HEK293 (cell line): ENCODE measurements around the gene CLDN14.
"Not testable (repeated sequence)": the region's sequence is repeated elsewhere in the genome, so short reads cannot be mapped to it uniquely, and the experiment has no call there.

ENCODE experiments used
- CTCF ChIA-PET: fragments of 350-600 bp; formaldehyde crosslinking; extraction: SDS; loops from one replicate; lab custom pipeline; 2021; ENCODE audit warnings: antibody characterized with exemption; lab: Yijun Ruan, JAX
- POLR2A ChIA-PET: fragments of 300-600 bp; formaldehyde crosslinking; extraction: SDS; loops from one replicate; lab custom pipeline; 2020; ENCODE audit warnings: antibody characterized with exemption, inconsistent platforms; lab: Yijun Ruan, JAX
- H3K27ac ChIP-seq: fragments of 200-500 bp; sonication (Bioruptor generic); 2 replicates; pipeline ENCODE4 v1.5.1; 2014; ENCODE audit warnings: low read depth, low read length, control low read depth, inconsistent platforms; ENCODE audit errors: extremely low read depth
- H3K36me3 ChIP-seq, 2 experiments: fragments of 200-500 bp in 1 of 2; sonication (Bioruptor generic) in 1 of 2; 1 replicate in 1 of 2; 2 replicates in 1 of 2; pipeline ENCODE4 v1.5.1; 2014 to 2017; ENCODE audit warnings: inconsistent platforms in 2 of 2, low read length in 2 of 2; ENCODE audit not compliant: control insufficient read depth in 2 of 2, insufficient read depth in 1 of 2
- H3K4me1 ChIP-seq: fragments of 200-500 bp; sonication (Bioruptor generic); 2 replicates; pipeline ENCODE4 v1.5.1; 2014; ENCODE audit warnings: mild to moderate bottlenecking, low read length, inconsistent platforms; ENCODE audit not compliant: control insufficient read depth, insufficient read depth
- H3K4me3 ChIP-seq: 2 replicates; pipeline ENCODE4 v1.5.1; 2011; ENCODE audit warnings: low read depth, mild to moderate bottlenecking, control low read depth, low read length, moderate library complexity
- H3K9me3 ChIP-seq: fragments of 200-500 bp; sonication (Bioruptor generic); 2 replicates; pipeline ENCODE4 v1.5.1; 2014; ENCODE audit warnings: low read depth, low read length, inconsistent platforms; ENCODE audit not compliant: control insufficient read depth, insufficient read depth
- BCL11A ChIP-seq: fragments of 450-650 bp; formaldehyde crosslinking; IDR thresholded peaks from 2 replicates; pipeline ENCODE4 v1.5.1; 2016; ENCODE audit warnings: low read depth, missing biosample characterization, missing genetic modification characterization
- IKZF3 ChIP-seq: fragments of 450-650 bp; IDR thresholded peaks from 2 replicates; pipeline ENCODE4 v1.5.0; 2018; ENCODE audit warnings: missing biosample characterization, mild to moderate bottlenecking, missing genetic modification characterization, moderate library complexity
- OSR2 ChIP-seq: fragments of 450-650 bp; formaldehyde crosslinking; IDR thresholded peaks from 2 replicates; pipeline ENCODE4 v1.5.1; 2016; ENCODE audit warnings: missing biosample characterization, missing genetic modification characterization
- OVOL3 ChIP-seq: fragments of 450-650 bp; formaldehyde crosslinking; IDR thresholded peaks from 2 replicates; pipeline ENCODE4 v1.5.1; 2016; ENCODE audit warnings: missing biosample characterization, missing genetic modification characterization
- PRDM1 ChIP-seq: fragments of 450-650 bp; formaldehyde crosslinking; IDR thresholded peaks from 2 replicates; pipeline ENCODE4; 2016; ENCODE audit warnings: missing biosample characterization, missing genetic modification characterization
- RBAK ChIP-seq: fragments of 450-650 bp; formaldehyde crosslinking; IDR thresholded peaks from 2 replicates; pipeline ENCODE4 v1.5.1; 2016; ENCODE audit warnings: missing biosample characterization, missing genetic modification characterization
- ZBTB7A ChIP-seq: fragments of 450-650 bp; formaldehyde crosslinking; IDR thresholded peaks from 2 replicates; pipeline ENCODE4 v1.5.1; 2016; ENCODE audit warnings: low read depth, missing biosample characterization, missing genetic modification characterization
- ZBTB8A ChIP-seq: fragments of 450-650 bp; formaldehyde crosslinking; IDR thresholded peaks from 2 replicates; pipeline ENCODE4 v1.5.1; 2016; ENCODE audit warnings: missing biosample characterization, missing genetic modification characterization
- ZIC2 ChIP-seq: fragments of 450-650 bp; formaldehyde crosslinking; IDR thresholded peaks from 2 replicates; pipeline ENCODE4 v1.5.1; 2016; ENCODE audit warnings: missing biosample characterization, missing genetic modification characterization
- ZNF112 ChIP-seq: fragments of 450-650 bp; formaldehyde crosslinking; IDR thresholded peaks from 2 replicates; pipeline ENCODE4 v1.5.0; 2017; ENCODE audit warnings: missing biosample characterization, missing genetic modification characterization
- ZNF155 ChIP-seq: fragments of 450-650 bp; formaldehyde crosslinking; IDR thresholded peaks from 2 replicates; pipeline ENCODE4 v1.5.1; 2016; ENCODE audit warnings: missing biosample characterization, missing genetic modification characterization
- ZNF16 ChIP-seq: fragments of 450-650 bp; formaldehyde crosslinking; IDR thresholded peaks from 2 replicates; pipeline ENCODE4 v1.5.1; 2016; ENCODE audit warnings: low read depth, missing biosample characterization, missing genetic modification characterization
- ZNF202 ChIP-seq: fragments of 450-650 bp; formaldehyde crosslinking; IDR thresholded peaks from 2 replicates; pipeline ENCODE4 v1.5.1; 2016; ENCODE audit warnings: missing biosample characterization, missing genetic modification characterization, borderline replicate concordance
- ZNF239 ChIP-seq: fragments of 450-650 bp; formaldehyde crosslinking; IDR thresholded peaks from 2 replicates; pipeline ENCODE4 v1.5.1; 2016; ENCODE audit warnings: missing biosample characterization, missing genetic modification characterization
- ZNF248 ChIP-seq: fragments of 450-650 bp; formaldehyde crosslinking; IDR thresholded peaks from 2 replicates; pipeline ENCODE4 v1.5.1; 2017; ENCODE audit warnings: missing biosample characterization, missing genetic modification characterization
- ZNF548 ChIP-seq: fragments of 450-650 bp; formaldehyde crosslinking; IDR thresholded peaks from 2 replicates; pipeline ENCODE4 v1.5.1; 2016; ENCODE audit warnings: missing biosample characterization, missing genetic modification characterization
- ZNF654 ChIP-seq: fragments of 450-650 bp; formaldehyde crosslinking; IDR thresholded peaks from 2 replicates; pipeline ENCODE4 v1.5.1; 2016; ENCODE audit warnings: low read depth, missing biosample characterization, missing genetic modification characterization
- ZNF677 ChIP-seq: fragments of 450-650 bp; IDR thresholded peaks from 2 replicates; pipeline ENCODE4 v1.5.0; 2018; ENCODE audit warnings: missing biosample characterization, mild to moderate bottlenecking, missing genetic modification characterization, moderate library complexity
- ZNF701 ChIP-seq: fragments of 450-650 bp; formaldehyde crosslinking; IDR thresholded peaks from 2 replicates; pipeline ENCODE4 v1.5.1; 2016; ENCODE audit warnings: missing biosample characterization, missing genetic modification characterization
- TF ChIP-seq, protein P1 (sequence below): fragments of 450-650 bp; IDR thresholded peaks from 2 replicates; pipeline ENCODE4 v1.5.1; 2018; ENCODE audit warnings: missing biosample characterization, mild to moderate bottlenecking, missing genetic modification characterization
- TF ChIP-seq, protein P2 (sequence below): fragments of 450-650 bp; formaldehyde crosslinking; IDR thresholded peaks from 2 replicates; pipeline ENCODE4 v1.5.1; 2016; ENCODE audit warnings: missing biosample characterization, missing genetic modification characterization, low read depth

Gene CLDN14

DNA sequence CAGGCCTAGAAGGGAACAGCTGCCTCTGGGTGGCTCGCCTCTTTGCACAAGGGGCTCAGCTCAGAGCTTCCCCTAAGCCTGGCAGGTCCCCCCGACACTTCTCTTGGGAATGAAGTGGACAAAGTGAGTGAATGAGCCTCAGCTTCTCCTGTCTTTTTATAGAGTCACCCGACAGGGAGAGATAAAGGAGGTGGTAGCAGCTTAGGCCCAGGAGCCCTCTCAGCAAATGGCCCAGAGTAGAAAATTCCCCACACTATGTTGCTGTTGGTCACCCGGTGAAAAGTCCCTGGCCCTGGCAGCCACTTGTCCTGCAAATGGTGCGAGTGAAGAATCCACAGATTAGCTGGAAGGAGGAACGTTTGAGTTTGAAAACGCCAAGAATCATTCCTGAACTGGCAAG is 2.4 kb downstream of the CLDN14 start (continued):
- TF ChIP-seq IKZF3 (tag by site-specific recombination), result no peak
- TF ChIP-seq, all 188 proteins: peak for 0

DNA sequence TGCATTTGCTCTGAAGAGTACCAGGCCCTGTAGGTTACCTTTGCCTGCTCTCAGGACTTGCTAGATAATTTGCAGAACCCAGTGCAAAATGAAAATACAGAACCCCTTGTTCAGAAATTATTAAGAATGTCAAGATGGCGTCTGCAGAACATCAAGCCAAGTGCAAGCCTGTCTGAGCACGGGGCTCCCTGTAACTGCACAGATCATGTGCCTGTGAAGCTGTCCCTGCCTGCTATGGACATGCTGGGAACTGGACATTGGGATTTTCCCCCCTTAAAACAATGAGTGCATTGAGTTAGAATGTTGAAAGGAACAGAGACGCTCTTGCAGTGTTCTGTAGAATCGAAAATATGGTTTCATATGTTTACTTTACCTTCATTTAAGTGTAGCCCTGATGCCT is 2.9 kb downstream of the CLDN14 start:
- H3K9me3 ChIP-seq, result no peaks in the 10 kb centered on the region
- CTCF ChIA-PET, result interaction anchor here (0.6 to 1.9 kb wide), 4 partner anchors 26 to 87 kb away, joined by 3 to 9 read pairs (median 3); no protein-coding TSS in a partner anchor
- H3K4me3 ChIP-seq, result no peak overlapping the region
- H3K36me3 ChIP-seq, result no peaks in the 10 kb centered on the region
- no peaks in the 10 kb centered on the region for H3K4me1 ChIP-seq
- no peak overlapping the region for H3K27ac ChIP-seq
- TF ChIP-seq, protein P1, sequence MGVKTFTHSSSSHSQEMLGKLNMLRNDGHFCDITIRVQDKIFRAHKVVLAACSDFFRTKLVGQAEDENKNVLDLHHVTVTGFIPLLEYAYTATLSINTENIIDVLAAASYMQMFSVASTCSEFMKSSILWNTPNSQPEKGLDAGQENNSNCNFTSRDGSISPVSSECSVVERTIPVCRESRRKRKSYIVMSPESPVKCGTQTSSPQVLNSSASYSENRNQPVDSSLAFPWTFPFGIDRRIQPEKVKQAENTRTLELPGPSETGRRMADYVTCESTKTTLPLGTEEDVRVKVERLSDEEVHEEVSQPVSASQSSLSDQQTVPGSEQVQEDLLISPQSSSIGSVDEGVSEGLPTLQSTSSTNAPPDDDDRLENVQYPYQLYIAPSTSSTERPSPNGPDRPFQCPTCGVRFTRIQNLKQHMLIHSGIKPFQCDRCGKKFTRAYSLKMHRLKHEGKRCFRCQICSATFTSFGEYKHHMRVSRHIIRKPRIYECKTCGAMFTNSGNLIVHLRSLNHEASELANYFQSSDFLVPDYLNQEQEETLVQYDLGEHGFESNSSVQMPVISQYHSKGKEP (tag by site-specific recombination), result no peak
- TF ChIP-seq OSR2 (tag by site-specific recombination), result no peak
- TF ChIP-seq BCL11A (tag by site-specific recombination), result no peak
- TF ChIP-seq ZBTB7A (tag by site-specific recombination), result no peak
- TF ChIP-seq ZNF677 (tag by site-specific recombination), result no peak
- no peak for TF ChIP-seq ZBTB8A
- no peak for TF ChIP-seq ZNF239 (tag by site-specific recombination)
- no peak for TF ChIP-seq PRDM1 (tag by site-specific recombination)
- TF ChIP-seq ZNF701 (tag by site-specific recombination), result no peak
- TF ChIP-seq IKZF3 (tag by site-specific recombination), result no peak
- TF ChIP-seq ZNF248 (tag by site-specific recombination), result no peak
- no peak for TF ChIP-seq RBAK (tag by site-specific recombination)
- no peak for TF ChIP-seq ZNF654 (tag by site-specific recombination)
- TF ChIP-seq ZNF548 (tag by site-specific recombination), result no peak
- no peak for TF ChIP-seq ZNF112 (tag by site-specific recombination)
- TF ChIP-seq, all 188 proteins: peak for 0
- POLR2A ChIA-PET, result no interaction called here

DNA sequence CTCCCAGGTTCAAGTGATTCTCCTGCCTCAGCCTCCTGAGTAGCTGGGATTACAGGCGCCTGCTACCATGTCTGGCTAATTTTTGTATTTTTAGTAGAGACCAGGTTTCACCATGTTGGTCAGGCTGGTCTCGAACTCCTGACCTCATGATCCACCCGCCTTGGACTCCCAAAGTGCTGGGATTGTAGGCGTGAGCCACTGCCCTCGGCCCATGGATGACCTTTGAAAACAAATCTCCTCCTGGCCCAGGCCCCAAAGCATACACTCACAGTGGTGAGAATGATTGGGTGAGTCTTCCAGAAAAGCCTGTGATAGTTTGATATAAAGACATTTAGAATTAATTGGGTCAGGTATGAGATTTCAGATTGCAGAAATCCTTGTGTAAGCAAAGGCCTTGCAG is 3.4 kb downstream of the CLDN14 start:
- POLR2A ChIA-PET, H3K36me3 ChIP-seq, H3K9me3 ChIP-seq, H3K4me3 ChIP-seq, CTCF ChIA-PET, H3K4me1 ChIP-seq, H3K27ac ChIP-seq: not testable (repeated sequence)

DNA sequence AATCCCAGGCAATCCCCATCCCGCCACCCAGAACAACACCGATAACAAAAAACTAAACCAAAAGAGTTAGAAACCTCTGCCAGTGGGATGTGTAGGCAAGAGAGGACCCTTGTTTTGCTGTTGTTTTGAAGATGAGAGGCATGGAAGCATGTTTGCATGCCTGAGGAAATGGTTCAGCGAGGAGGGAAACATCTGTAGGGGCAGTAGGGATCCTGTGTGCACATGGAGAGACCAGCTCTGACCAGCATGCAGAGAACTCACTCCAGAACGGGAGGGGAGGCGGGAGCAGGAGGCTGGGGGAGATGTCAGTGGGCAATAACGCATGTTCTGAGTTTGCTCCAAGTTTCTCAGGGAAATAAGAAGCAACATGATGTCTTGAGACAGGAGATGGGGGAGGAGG is 5.3 kb downstream of the CLDN14 start:
- ChIA-PET POLR2A (no interaction called here), CTCF (interaction anchor here (0.7 kb wide), 1 partner anchor 68 kb away, joined by 3 read pairs; no protein-coding TSS in a partner anchor)
- TF ChIP-seq ZNF155 (tag by site-specific recombination) (no peak), ZNF548 (tag by site-specific recombination) (no peak), ZNF202 (tag by site-specific recombination) (no peak), ZNF16 (tag by site-specific recombination) (no peak), OVOL3 (tag by site-specific recombination) (no peak), ZIC2 (tag by site-specific recombination) (no peak)
- TF ChIP-seq, protein P2, sequence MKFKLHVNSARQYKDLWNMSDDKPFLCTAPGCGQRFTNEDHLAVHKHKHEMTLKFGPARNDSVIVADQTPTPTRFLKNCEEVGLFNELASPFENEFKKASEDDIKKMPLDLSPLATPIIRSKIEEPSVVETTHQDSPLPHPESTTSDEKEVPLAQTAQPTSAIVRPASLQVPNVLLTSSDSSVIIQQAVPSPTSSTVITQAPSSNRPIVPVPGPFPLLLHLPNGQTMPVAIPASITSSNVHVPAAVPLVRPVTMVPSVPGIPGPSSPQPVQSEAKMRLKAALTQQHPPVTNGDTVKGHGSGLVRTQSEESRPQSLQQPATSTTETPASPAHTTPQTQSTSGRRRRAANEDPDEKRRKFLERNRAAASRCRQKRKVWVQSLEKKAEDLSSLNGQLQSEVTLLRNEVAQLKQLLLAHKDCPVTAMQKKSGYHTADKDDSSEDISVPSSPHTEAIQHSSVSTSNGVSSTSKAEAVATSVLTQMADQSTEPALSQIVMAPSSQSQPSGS (tag by site-specific recombination), result no peak
- Histone ChIP-seq H3K4me1 (peaks cover 3% of the 10 kb centered on the region; the same call in 1 of the 2 replicates), H3K27ac (no peak overlapping the region), H3K36me3 (no peaks in the 10 kb centered on the region), H3K4me3 (no peak overlapping the region), H3K9me3 (no peaks in the 10 kb centered on the region)
